ENCODE data around the gene CDH15.
A peak's percentile ranks its signal among the peaks of the same experiment; 100 is the strongest.

CDH15 gene

GRCh38 chr16:89152831-89153700 is 18.5 kb upstream of the CDH15 start:
- no peak for DNase-seq (ENCODE audit: low read depth)
- H3K4me3 ChIP-seq (ENCODE audit: low read length) = no peak overlapping the region
- TF ChIP-seq CTCF (conservative IDR thresholded peaks at IDR 0.05; ENCODE audit: low read length) = no peak

GRCh38 chr16:89153848-89154271 is 17.7 kb upstream of the CDH15 start:
- TF ChIP-seq CTCF (conservative IDR thresholded peaks at IDR 0.05; ENCODE audit: low read length) = no peak
- H3K4me3 ChIP-seq (ENCODE audit: low read length) = no peak overlapping the region
- DNase-seq (ENCODE audit: low read depth) = no peak

- TF ChIP-seq CTCF (conservative IDR thresholded peaks at IDR 0.05; ENCODE audit: low read length) = no peak
- no peak for DNase-seq (ENCODE audit: low read depth)
- no peak overlapping the region for H3K4me3 ChIP-seq (ENCODE audit: low read length)
Observed at GRCh38 chr16:89154390-89155183, 17.0 kb upstream of the CDH15 start.

- DNase-seq (ENCODE audit: low read depth) = peak; percentile 84
- TF ChIP-seq CTCF (conservative IDR thresholded peaks at IDR 0.05; ENCODE audit: low read length) = no peak
Observed at GRCh38 chr16:89155184-89155679, 16.3 kb upstream of the CDH15 start.

GRCh38 chr16:89155851-89156739 is 15.5 kb upstream of the CDH15 start:
- H3K4me3 ChIP-seq (ENCODE audit: low read length) = no peak overlapping the region
- DNase-seq (ENCODE audit: low read depth) = peak; percentile 37
- TF ChIP-seq CTCF (conservative IDR thresholded peaks at IDR 0.05; ENCODE audit: low read length) = no peak

More at GRCh38 chr16:89155184-89155679, 16.3 kb upstream of the CDH15 start:
- H3K4me3 ChIP-seq (ENCODE audit: low read length) = no peak overlapping the region

- no peak for TF ChIP-seq CTCF (conservative IDR thresholded peaks at IDR 0.05; ENCODE audit: low read length)
- no peak for DNase-seq (ENCODE audit: low read depth)
- no peak overlapping the region for H3K4me3 ChIP-seq (ENCODE audit: low read length)
Observed at GRCh38 chr16:89156740-89157645, 14.6 kb upstream of the CDH15 start.
